Ishikawa (cell line): ENCODE data around the gene FAAP100.

Experiments
- CREB1 ChIP-seq: IDR thresholded peaks from 2 replicates; pipeline ENCODE4 v1.6.1; 2012; ENCODE audit warnings: low read depth
- EGR1 ChIP-seq: IDR thresholded peaks from 2 replicates; pipeline ENCODE4 v1.6.1; 2012
- EP300 ChIP-seq: IDR thresholded peaks from 2 replicates; pipeline ENCODE4 v1.6.1; 2012; ENCODE audit warnings: borderline replicate concordance
- RAD21 ChIP-seq: IDR thresholded peaks from 2 replicates; pipeline ENCODE4 v1.6.1; 2012; ENCODE audit warnings: low read depth
- TAF1 ChIP-seq: IDR thresholded peaks from 2 replicates; pipeline ENCODE4 v1.6.1; 2012; ENCODE audit warnings: low read depth, mild to moderate bottlenecking
- TEAD4 ChIP-seq: IDR thresholded peaks from 2 replicates; pipeline ENCODE4 v1.6.1; 2012
- YY1 ChIP-seq: IDR thresholded peaks from 2 replicates; pipeline ENCODE4 v1.6.1; 2012; ENCODE audit warnings: low read depth
- ZBTB7A ChIP-seq: IDR thresholded peaks from 2 replicates; pipeline ENCODE4 v1.6.1; 2012; ENCODE audit warnings: low read depth
- TF ChIP-seq, protein P1 (sequence below): IDR thresholded peaks from 2 replicates; pipeline ENCODE4 v1.6.1; 2012; ENCODE audit warnings: low read depth, mild to moderate bottlenecking

DNA sequence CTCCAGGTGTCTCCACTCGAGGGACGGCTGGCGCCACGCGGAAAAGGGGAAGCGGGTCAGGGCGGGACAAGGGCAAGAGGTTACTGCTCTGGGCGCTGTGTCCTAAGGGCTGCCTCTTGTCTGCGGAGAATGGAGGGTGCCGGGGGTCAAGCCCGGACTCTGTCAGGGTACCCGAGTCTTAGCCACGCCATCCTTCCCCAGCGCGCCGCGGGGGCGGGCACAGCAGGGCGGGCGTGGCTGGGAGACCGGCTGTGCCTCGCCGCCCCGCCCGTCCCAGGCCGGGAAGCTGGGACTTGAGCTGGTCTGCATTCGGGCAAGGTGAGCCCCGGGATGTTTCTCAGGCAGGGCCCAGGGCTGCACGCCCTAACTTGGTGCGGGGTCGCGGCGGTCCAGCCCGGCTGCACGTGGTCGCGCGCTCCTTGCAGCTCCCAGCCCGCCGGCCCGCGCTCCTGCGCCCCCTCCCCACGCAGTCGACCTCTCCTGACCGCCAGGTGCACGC lies 33.3 kb downstream of the FAAP100 start:
- no peak; the same call in 1 of the 2 replicates for TF ChIP-seq YY1
- no peak for TF ChIP-seq RAD21
- TF ChIP-seq ZBTB7A, result no peak
- TF ChIP-seq, protein P1, sequence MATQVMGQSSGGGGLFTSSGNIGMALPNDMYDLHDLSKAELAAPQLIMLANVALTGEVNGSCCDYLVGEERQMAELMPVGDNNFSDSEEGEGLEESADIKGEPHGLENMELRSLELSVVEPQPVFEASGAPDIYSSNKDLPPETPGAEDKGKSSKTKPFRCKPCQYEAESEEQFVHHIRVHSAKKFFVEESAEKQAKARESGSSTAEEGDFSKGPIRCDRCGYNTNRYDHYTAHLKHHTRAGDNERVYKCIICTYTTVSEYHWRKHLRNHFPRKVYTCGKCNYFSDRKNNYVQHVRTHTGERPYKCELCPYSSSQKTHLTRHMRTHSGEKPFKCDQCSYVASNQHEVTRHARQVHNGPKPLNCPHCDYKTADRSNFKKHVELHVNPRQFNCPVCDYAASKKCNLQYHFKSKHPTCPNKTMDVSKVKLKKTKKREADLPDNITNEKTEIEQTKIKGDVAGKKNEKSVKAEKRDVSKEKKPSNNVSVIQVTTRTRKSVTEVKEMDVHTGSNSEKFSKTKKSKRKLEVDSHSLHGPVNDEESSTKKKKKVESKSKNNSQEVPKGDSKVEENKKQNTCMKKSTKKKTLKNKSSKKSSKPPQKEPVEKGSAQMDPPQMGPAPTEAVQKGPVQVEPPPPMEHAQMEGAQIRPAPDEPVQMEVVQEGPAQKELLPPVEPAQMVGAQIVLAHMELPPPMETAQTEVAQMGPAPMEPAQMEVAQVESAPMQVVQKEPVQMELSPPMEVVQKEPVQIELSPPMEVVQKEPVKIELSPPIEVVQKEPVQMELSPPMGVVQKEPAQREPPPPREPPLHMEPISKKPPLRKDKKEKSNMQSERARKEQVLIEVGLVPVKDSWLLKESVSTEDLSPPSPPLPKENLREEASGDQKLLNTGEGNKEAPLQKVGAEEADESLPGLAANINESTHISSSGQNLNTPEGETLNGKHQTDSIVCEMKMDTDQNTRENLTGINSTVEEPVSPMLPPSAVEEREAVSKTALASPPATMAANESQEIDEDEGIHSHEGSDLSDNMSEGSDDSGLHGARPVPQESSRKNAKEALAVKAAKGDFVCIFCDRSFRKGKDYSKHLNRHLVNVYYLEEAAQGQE, result no peak
- TF ChIP-seq EP300, result no peak
- no peak for TF ChIP-seq CREB1
- no peak for TF ChIP-seq TAF1
- peak; percentile 79 for TF ChIP-seq EGR1
- TF ChIP-seq TEAD4, result no peak
